HuH-7.5 (cell line): ENCODE data around the gene ZFYVE21.

ENCODE experiments used
- DNase-seq: peaks from one replicate; pipeline ENCODE4 v3.0.0; 2011; ENCODE audit warnings: low spot score

Gene ZFYVE21

GRCh38 chr14:103725001-103725682, 9.5 kb downstream of the ZFYVE21 start:
- no peak for DNase-seq

- DNase-seq, result no peak
Measured at GRCh38 chr14:103725739-103726395, 10.3 kb downstream of the ZFYVE21 start.

- no peak for DNase-seq
Measured at GRCh38 chr14:103726474-103726873, 10.9 kb downstream of the ZFYVE21 start.

- no peak for DNase-seq
Measured at GRCh38 chr14:103727313-103727980, 11.8 kb downstream of the ZFYVE21 start.

- DNase-seq, result no peak
Measured at GRCh38 chr14:103728141-103728540, 12.5 kb downstream of the ZFYVE21 start.

- DNase-seq, result no peak
Measured at GRCh38 chr14:103728721-103729120, 13.1 kb downstream of the ZFYVE21 start.

GRCh38 chr14:103729496-103730448, 14.2 kb downstream of the ZFYVE21 start:
- DNase-seq, result no peak

GRCh38 chr14:103730490-103731035, 15.0 kb downstream of the ZFYVE21 start:
- no peak for DNase-seq

GRCh38 chr14:103731481-103731880, 15.9 kb downstream of the ZFYVE21 start:
- no peak for DNase-seq

GRCh38 chr14:103731916-103732867, 16.6 kb downstream of the ZFYVE21 start:
- DNase-seq, result no peak

- no peak for DNase-seq
Measured at GRCh38 chr14:103732868-103733620, 17.4 kb downstream of the ZFYVE21 start.

GRCh38 chr14:103733651-103734050, 18.0 kb downstream of the ZFYVE21 start:
- DNase-seq, result no peak

GRCh38 chr14:103734081-103734888, 18.7 kb downstream of the ZFYVE21 start:
- DNase-seq, result no peak

- no peak for DNase-seq
Measured at GRCh38 chr14:103735022-103735421, 19.4 kb downstream of the ZFYVE21 start.

- DNase-seq, result no peak
Measured at GRCh38 chr14:103735439-103735814, 19.8 kb downstream of the ZFYVE21 start.

GRCh38 chr14:103735815-103736545, 20.4 kb downstream of the ZFYVE21 start:
- no peak for DNase-seq

- DNase-seq, result no peak
Measured at GRCh38 chr14:103736546-103737431, 21.2 kb downstream of the ZFYVE21 start.
